Upper lobe of right lung (tissue), 1 donor: ENCODE results near the gene SLC9A7. TPM values are rescaled to one million over a fixed set of nuclear protein-coding genes. Genes with fewer than 3 reads are reported as not detected.

ENCODE experiments used
- ATAC-seq: fragments of 200-7000 bp; cut with Tn5 transposase; one replicate; pipeline ENCODE4 v1.9.1; 2020; ENCODE audit warnings: mild to moderate bottlenecking, moderate library complexity
- DNase-seq: peaks from one replicate; pipeline ENCODE4 v3.0.0-alpha.2; 2020
- H3K27ac ChIP-seq: fragments of 200-600 bp; one replicate; pipeline ENCODE4 v1.8.0; 2022
- H3K27me3 ChIP-seq: fragments of 200-600 bp; one replicate; pipeline ENCODE4 v1.8.0; 2022; ENCODE audit warnings: mild to moderate bottlenecking
- H3K36me3 ChIP-seq: fragments of 200-600 bp; one replicate; pipeline ENCODE4 v1.8.0; 2022
- H3K4me1 ChIP-seq: fragments of 200-600 bp; one replicate; pipeline ENCODE4 v1.8.0; 2022
- H3K4me3 ChIP-seq: fragments of 200-600 bp; one replicate; pipeline ENCODE4 v1.8.0; 2022; ENCODE audit warnings: mild to moderate bottlenecking
- H3K9me3 ChIP-seq: fragments of 200-600 bp; one replicate; pipeline ENCODE4 v1.8.0; 2022
- CTCF ChIP-seq: fragments of 200-600 bp; IDR thresholded peaks from one replicate; pipeline ENCODE4 v1.8.0; 2022; ENCODE audit warnings: antibody characterized with exemption
- intact Hi-C: fragments of 100-400 bp; cut with DNase I; formaldehyde crosslinking; loops from one replicate; pipeline ENCODE4 v1.11.0; 2022
- total RNA-seq: library from RNA; stranded (reverse); fragmentation: NEBNext Ultra II Directional; extraction: Animal tissue kit (Norgen Biotek cat#: 25700); gene quantifications from one replicate; pipeline ENCODE4 v1.2.1, GENCODE V29; 2021
- donor health status: DM: no; HTN: yes; CAD: no; lungs with severe emphysema.

The SLC9A7 gene
- total RNA-seq, 1 donor from 2014 or later, result 8.8 TPM

GRCh38 chrX:46744009-46744408 lies 14.9 kb downstream of the SLC9A7 start:
- Histone ChIP-seq H3K4me1 (no peaks in the 10 kb centered on the region), H3K36me3 (no peaks in the 10 kb centered on the region), H3K4me3 (no peak overlapping the region), H3K27me3 (no peaks in the 10 kb centered on the region), H3K9me3 (no peaks in the 10 kb centered on the region), H3K27ac (no peak overlapping the region)
- no peak for DNase-seq
- no peak for ATAC-seq
- intact Hi-C loops, result no loop called here
- no peak for TF ChIP-seq CTCF

- no peaks in the 10 kb centered on the region for H3K9me3 ChIP-seq
- H3K4me1 ChIP-seq, result no peaks in the 10 kb centered on the region
- intact Hi-C loops, result no loop called here
- DNase-seq, result no peak
- no peak overlapping the region for H3K27ac ChIP-seq
- no peak for ATAC-seq
- no peak for TF ChIP-seq CTCF
- no peaks in the 10 kb centered on the region for H3K36me3 ChIP-seq
- no peak overlapping the region for H3K4me3 ChIP-seq
- H3K27me3 ChIP-seq, result no peaks in the 10 kb centered on the region
Measured at GRCh38 chrX:46743046-46743445, 15.9 kb downstream of the SLC9A7 start.

- Histone ChIP-seq H3K9me3 (no peaks in the 10 kb centered on the region), H3K4me3 (no peak overlapping the region), H3K4me1 (no peaks in the 10 kb centered on the region), H3K27me3 (no peaks in the 10 kb centered on the region), H3K36me3 (no peaks in the 10 kb centered on the region), H3K27ac (no peak overlapping the region)
- DNase-seq (no peak), ATAC-seq (no peak)
- TF ChIP-seq CTCF, result no peak
- intact Hi-C loops, result no loop called here
Measured at GRCh38 chrX:46739736-46740135, 19.2 kb downstream of the SLC9A7 start.

GRCh38 chrX:46737462-46737861 lies 21.5 kb downstream of the SLC9A7 start:
- H3K27me3 ChIP-seq, result no peaks in the 10 kb centered on the region
- no peak for ATAC-seq
- intact Hi-C loops, result no loop called here
- no peaks in the 10 kb centered on the region for H3K9me3 ChIP-seq
- no peak overlapping the region for H3K4me3 ChIP-seq
- TF ChIP-seq CTCF, result no peak
- no peaks in the 10 kb centered on the region for H3K4me1 ChIP-seq
- no peaks in the 10 kb centered on the region for H3K36me3 ChIP-seq
- no peak overlapping the region for H3K27ac ChIP-seq
- no peak for DNase-seq

- no peak overlapping the region for H3K4me3 ChIP-seq
- no peaks in the 10 kb centered on the region for H3K27me3 ChIP-seq
- H3K4me1 ChIP-seq, result no peaks in the 10 kb centered on the region
- intact Hi-C loops, result no loop called here
- no peaks in the 10 kb centered on the region for H3K9me3 ChIP-seq
- no peak overlapping the region for H3K27ac ChIP-seq
- DNase-seq (no peak), ATAC-seq (no peak)
- no peaks in the 10 kb centered on the region for H3K36me3 ChIP-seq
- no peak for TF ChIP-seq CTCF
Measured at GRCh38 chrX:46737041-46737440, 21.9 kb downstream of the SLC9A7 start.

- H3K36me3 ChIP-seq, result no peaks in the 10 kb centered on the region
- intact Hi-C loops, result no loop called here
- H3K4me3 ChIP-seq, result no peak overlapping the region
- H3K27me3 ChIP-seq, result no peaks in the 10 kb centered on the region
- DNase-seq (no peak), ATAC-seq (no peak)
- H3K9me3 ChIP-seq, result no peaks in the 10 kb centered on the region
- no peak overlapping the region for H3K27ac ChIP-seq
- no peaks in the 10 kb centered on the region for H3K4me1 ChIP-seq
- TF ChIP-seq CTCF, result no peak
Measured at GRCh38 chrX:46735622-46736021, 23.3 kb downstream of the SLC9A7 start.
